GM21447 (cell line): ENCODE data around the gene PCDHGC3.

ENCODE experiments used
- ATAC-seq: cut with Tn5 transposase; IDR thresholded peaks from one replicate; pipeline ENCODE4 v1.9.1; 2021; ENCODE audit not compliant: unreplicated experiment

PCDHGC3 gene

GRCh38 chr5:141506381-141507155, 30.8 kb downstream of the PCDHGC3 start:
- no peak for ATAC-seq

GRCh38 chr5:141507387-141508091, 31.8 kb downstream of the PCDHGC3 start:
- ATAC-seq, result peak; percentile 29

- no peak for ATAC-seq
These were observed 32.7 kb downstream of the PCDHGC3 start for GRCh38 chr5:141508440-141508797.

- ATAC-seq, result no peak
These were observed 33.2 kb downstream of the PCDHGC3 start for GRCh38 chr5:141508798-141509611.

GRCh38 chr5:141510160-141510559, 34.4 kb downstream of the PCDHGC3 start:
- ATAC-seq, result no peak

GRCh38 chr5:141510850-141511601, 35.3 kb downstream of the PCDHGC3 start:
- no peak for ATAC-seq

GRCh38 chr5:141511771-141512325, 36.1 kb downstream of the PCDHGC3 start:
- ATAC-seq, result no peak

- peak; percentile 15 for ATAC-seq
These were observed 36.7 kb downstream of the PCDHGC3 start for GRCh38 chr5:141512390-141512910.

GRCh38 chr5:141512911-141513626, 37.3 kb downstream of the PCDHGC3 start:
- ATAC-seq, result no peak

- ATAC-seq, result peak; percentile 35
These were observed 38.0 kb downstream of the PCDHGC3 start for GRCh38 chr5:141513627-141514329.

GRCh38 chr5:141514330-141515133, 38.8 kb downstream of the PCDHGC3 start:
- peak; percentile 10 for ATAC-seq

- ATAC-seq, result no peak
These were observed 39.4 kb downstream of the PCDHGC3 start for GRCh38 chr5:141515141-141515540.

GRCh38 chr5:141515946-141516671, 40.3 kb downstream of the PCDHGC3 start:
- no peak for ATAC-seq

- no peak for ATAC-seq
These were observed 40.9 kb downstream of the PCDHGC3 start for GRCh38 chr5:141516672-141517025.

GRCh38 chr5:141517312-141517711, 41.5 kb downstream of the PCDHGC3 start:
- no peak for ATAC-seq

- no peak for ATAC-seq
These were observed 42.3 kb downstream of the PCDHGC3 start for GRCh38 chr5:141517880-141518617.

- no peak for ATAC-seq
These were observed 42.9 kb downstream of the PCDHGC3 start for GRCh38 chr5:141518618-141519015.
